Subcutaneous adipose tissue (tissue), 4 donors: Measurements from ENCODE around the gene PPM1N. TPM values are rescaled to one million over a fixed set of nuclear protein-coding genes. Genes with fewer than 3 reads are reported as not detected.

Experiments
- CTCF ChIP-seq: fragments of 450-650 bp; IDR thresholded peaks from one replicate; pipeline ENCODE4 v1.5.1; 2016; ENCODE audit warnings: low read depth, mild to moderate bottlenecking, control low read depth, antibody characterized with exemption, moderate library complexity
- total RNA-seq, 4 donors: library from RNA; depleted of rRNA; stranded (reverse); fragments of >200 nt; gene quantifications; one replicate each; pipeline ENCODE4 v1.1.0, GENCODE V29; 2016

The PPM1N gene
- total RNA-seq, 4 donors from 2014 or later = 1.3 to 2.0 (median 2.0) TPM; not detected in 1

GRCh38 chr19:45507872-45508416 is 9.7 kb downstream of the PPM1N start:
- TF ChIP-seq CTCF = no peak

- TF ChIP-seq CTCF = no peak
These were observed 10.2 kb downstream of the PPM1N start for GRCh38 chr19:45508417-45508860.

- no peak for TF ChIP-seq CTCF
These were observed 10.8 kb downstream of the PPM1N start for GRCh38 chr19:45508861-45509691.

- TF ChIP-seq CTCF = no peak
These were observed 11.4 kb downstream of the PPM1N start for GRCh38 chr19:45509692-45510015.

GRCh38 chr19:45511074-45511473 is 12.8 kb downstream of the PPM1N start:
- TF ChIP-seq CTCF = no peak

- no peak for TF ChIP-seq CTCF
These were observed 14.7 kb downstream of the PPM1N start for GRCh38 chr19:45512881-45513483.

- TF ChIP-seq CTCF = no peak
These were observed 16.3 kb downstream of the PPM1N start for GRCh38 chr19:45514376-45515051.
